Gastrocnemius medialis (tissue), 4 donors: ENCODE data around the gene APP. TPM values are rescaled to one million over a fixed set of nuclear protein-coding genes. Genes with fewer than 3 reads are reported as not detected.
A peak's percentile ranks its signal among the peaks of the same experiment; 100 is the strongest.

ENCODE experiments used
- ATAC-seq, 2 donors: fragments of 150-250 bp; one replicate each; pipeline ENCODE4 v1.9.1; 2016
- DNase-seq, 2 donors: peaks; one replicate each; pipeline ENCODE4 v3.0.0-alpha.2; 2019
- H3K27ac ChIP-seq, 4 donors: fragments of 200-600 bp; sonication (generic); 1 replicate in 1 of 4; 2 replicates in 3 of 4; pipeline ENCODE4 v1.5.1; 2016 to 2018; ENCODE audit warnings: mild to moderate bottlenecking in 2 of 4, moderate library complexity in 1 of 4
- H3K27me3 ChIP-seq, 3 donors: fragments of 200-600 bp; sonication (generic) in 2 of 3; 1 replicate in 1 of 3; 2 replicates in 2 of 3; pipeline versions ENCODE4 v1.5.1 to v1.6.0; 2016 to 2019; ENCODE audit warnings: mild to moderate bottlenecking in 1 of 3, moderate library complexity in 1 of 3
- H3K36me3 ChIP-seq, 2 donors: fragments of 200-600 bp; sonication (generic) in 1 of 2; one replicate each; pipeline ENCODE4 v1.5.1; 2017 to 2018
- H3K4me1 ChIP-seq, 2 donors: fragments of 200-600 bp; sonication (generic) in 1 of 2; one replicate each; pipeline ENCODE4 v1.5.1; 2016 to 2017; ENCODE audit warnings: mild to moderate bottlenecking in 2 of 2
- H3K4me3 ChIP-seq, 4 donors: fragments of 200-600 bp; sonication (generic) in 3 of 4; 1 replicate in 1 of 4; 2 replicates in 3 of 4; pipeline ENCODE4 v1.5.1; 2016 to 2019; ENCODE audit warnings: mild to moderate bottlenecking in 2 of 4
- H3K9me3 ChIP-seq, 3 donors: fragments of 200-600 bp; sonication (generic) in 2 of 3; 1 replicate in 1 of 3; 2 replicates in 2 of 3; pipeline ENCODE4 v1.5.1; 2016 to 2019
- CTCF ChIP-seq, 5 experiments: fragments of 450-650 bp in 3 of 5; fragments of 200-600 bp in 2 of 5; sonication (generic) in 2 of 5; IDR thresholded peaks in 4 of 5; conservative IDR thresholded peaks in 1 of 5; 1 replicate in 4 of 5; 2 replicates in 1 of 5; pipeline ENCODE4 v1.5.1; 2016 to 2019; ENCODE audit warnings: antibody characterized with exemption in 5 of 5, mild to moderate bottlenecking in 3 of 5, moderate library complexity in 3 of 5
- POLR2A ChIP-seq, 2 donors: fragments of 450-650 bp; IDR thresholded peaks; one replicate each; pipeline ENCODE4 v1.6.1; 2017; ENCODE audit warnings: antibody characterized with exemption in 2 of 2, mild to moderate bottlenecking in 2 of 2, moderate library complexity in 2 of 2
- in situ Hi-C, 4 donors: fragments of 200-750 bp; cut with MboI; loops; one replicate each; pipeline versions ENCODE4 v1.15.0 to v1.8.0; 2017; ENCODE audit warnings: low sequenced_read_pairs in 4 of 4
- intact Hi-C: fragments of 100-400 bp; cut with DNase I; formaldehyde crosslinking; loops from one replicate; pipeline ENCODE4 v1.15.1; 2023; ENCODE audit warnings: low total_unique reads
- total RNA-seq, 4 donors: library from RNA; depleted of rRNA; stranded (reverse); fragments of >200 nt; gene quantifications; one replicate each; pipeline versions ENCODE4 v1.1.0 to v1.2.3, GENCODE V29; 2016

The APP gene
- total RNA-seq, 4 donors from 2014 or later: 45.8 to 73.2 (median 70.1) TPM

- in situ Hi-C loops (no loop called here), intact Hi-C loops (no loop called here)
- peak overlapping the region; percentile 61 to 85 (median 78) for H3K27ac ChIP-seq
- no peaks in the 10 kb centered on the region for H3K9me3 ChIP-seq
- DNase-seq (peak; percentile 84 to 88), ATAC-seq (peak; percentile 98 to 99)
- H3K4me3 ChIP-seq: no peak overlapping the region
- H3K4me1 ChIP-seq: peaks cover 24% of the 10 kb centered on the region in 2 donors
- TF ChIP-seq POLR2A (IDR thresholded peaks at IDR 0.05): no peak
- TF ChIP-seq CTCF (IDR thresholded peaks at IDR 0.05 in 4 of 5, conservative IDR thresholded peaks at IDR 0.05 in 1 of 5): no peak
- no peaks in the 10 kb centered on the region for H3K36me3 ChIP-seq
- no peaks in the 10 kb centered on the region for H3K27me3 ChIP-seq
Measured at GRCh38 chr21:25934771-25935224, 235.8 kb downstream of the APP start.

GRCh38 chr21:25934130-25934529 lies 236.4 kb downstream of the APP start:
- Histone ChIP-seq H3K4me3 (no peak overlapping the region), H3K27me3 (no peaks in the 10 kb centered on the region), H3K27ac (peak overlapping the region; percentile 61 to 85 (median 78)), H3K9me3 (no peaks in the 10 kb centered on the region), H3K36me3 (no peaks in the 10 kb centered on the region), H3K4me1 (peaks cover 24 to 30% of the 10 kb centered on the region in 2 donors)
- DNase-seq: no peak
- ATAC-seq: no peak
- in situ Hi-C loops: no loop called here
- intact Hi-C loops: no loop called here
- TF ChIP-seq CTCF (IDR thresholded peaks at IDR 0.05 in 4 of 5, conservative IDR thresholded peaks at IDR 0.05 in 1 of 5): no peak
- no peak for TF ChIP-seq POLR2A (IDR thresholded peaks at IDR 0.05)

GRCh38 chr21:25931765-25932164 lies 238.8 kb downstream of the APP start:
- no peaks in the 10 kb centered on the region for H3K36me3 ChIP-seq
- in situ Hi-C loops (no loop called here), intact Hi-C loops (no loop called here)
- no peaks in the 10 kb centered on the region for H3K9me3 ChIP-seq
- no peak for DNase-seq
- H3K27me3 ChIP-seq: no peaks in the 10 kb centered on the region
- ATAC-seq: no peak
- peak overlapping the region; percentile 32 to 57 (median 48) for H3K27ac ChIP-seq
- TF ChIP-seq POLR2A (IDR thresholded peaks at IDR 0.05) (no peak), CTCF (IDR thresholded peaks at IDR 0.05 in 4 of 5, conservative IDR thresholded peaks at IDR 0.05 in 1 of 5) (no peak)
- H3K4me3 ChIP-seq: no peak overlapping the region
- peaks cover 30% of the 10 kb centered on the region in 2 donors for H3K4me1 ChIP-seq

GRCh38 chr21:25929856-25930520 lies 240.6 kb downstream of the APP start:
- no peaks in the 10 kb centered on the region for H3K9me3 ChIP-seq
- H3K27me3 ChIP-seq: no peaks in the 10 kb centered on the region
- in situ Hi-C loops: no loop called here
- intact Hi-C loops: no loop called here
- H3K4me1 ChIP-seq: peaks cover 22 to 39% of the 10 kb centered on the region in 2 donors
- H3K36me3 ChIP-seq: no peaks in the 10 kb centered on the region
- TF ChIP-seq CTCF (IDR thresholded peaks at IDR 0.05 in 4 of 5, conservative IDR thresholded peaks at IDR 0.05 in 1 of 5) (no peak), POLR2A (IDR thresholded peaks at IDR 0.05) (no peak)
- ATAC-seq (peak; percentile 71 to 72), DNase-seq (peak; percentile 27 to 53)
- H3K4me3 ChIP-seq: no peak overlapping the region
- H3K27ac ChIP-seq: peak overlapping the region; percentile 11 to 71 (median 39)
